H9 (cell line): ENCODE data around the gene TMPRSS11B. TPM values are rescaled to one million over a fixed set of nuclear protein-coding genes. Genes with fewer than 3 reads are reported as not detected.

Experiments used
- DNase-seq: peaks from one replicate; pipeline ENCODE4 v3.0.0-alpha.2; 2017
- H2AFZ ChIP-seq: one replicate; pipeline ENCODE4 v1.6.1; 2013; ENCODE audit warnings: mild to moderate bottlenecking, low read length, control low read depth, moderate library complexity
- H2AK5ac ChIP-seq: 2 replicates; pipeline ENCODE4 v1.6.1; 2013; ENCODE audit warnings: low read length, control low read depth, mixed read lengths; ENCODE audit not compliant: insufficient read length
- H2BK120ac ChIP-seq: one replicate; pipeline ENCODE4 v1.6.1; 2013; ENCODE audit warnings: low read depth, mild to moderate bottlenecking, low read length, control low read depth, inconsistent platforms; ENCODE audit not compliant: poor library complexity, severe bottlenecking
- H2BK12ac ChIP-seq: 2 replicates; pipeline ENCODE4 v1.6.1; 2013; ENCODE audit warnings: low read length, control low read depth, mixed read lengths, low read depth; ENCODE audit not compliant: insufficient read length
- H2BK15ac ChIP-seq: 2 replicates; pipeline ENCODE4 v1.6.1; 2013; ENCODE audit warnings: low read depth, low read length, control low read depth
- H2BK20ac ChIP-seq: one replicate; pipeline ENCODE4 v1.6.1; 2013; ENCODE audit warnings: low read depth, mild to moderate bottlenecking, low read length, control low read depth, inconsistent platforms; ENCODE audit not compliant: poor library complexity, severe bottlenecking
- H2BK5ac ChIP-seq: 2 replicates; pipeline ENCODE4 v1.6.1; 2013; ENCODE audit warnings: low read length, control low read depth, mixed read lengths; ENCODE audit not compliant: insufficient read length
- H3K14ac ChIP-seq: 2 replicates; pipeline ENCODE4 v1.6.1; 2013; ENCODE audit warnings: low read length, control low read depth; ENCODE audit not compliant: insufficient read depth
- H3K18ac ChIP-seq: 2 replicates; pipeline ENCODE4 v1.6.1; 2013; ENCODE audit warnings: low read depth, mild to moderate bottlenecking, mixed read lengths, low read length, control low read depth; ENCODE audit not compliant: insufficient read length
- H3K23ac ChIP-seq: 2 replicates; pipeline ENCODE4 v1.6.1; 2013; ENCODE audit warnings: low read length, control low read depth, mixed read lengths, low read depth; ENCODE audit not compliant: insufficient read length
- H3K23me2 ChIP-seq: 2 replicates; pipeline ENCODE4 v1.6.1; 2013; ENCODE audit warnings: low read depth, mild to moderate bottlenecking, mixed read lengths, low read length, control low read depth; ENCODE audit not compliant: insufficient read length, poor library complexity, severe bottlenecking
- H3K27ac ChIP-seq: 2 replicates; pipeline ENCODE4 v1.5.1; 2013; ENCODE audit warnings: low read length, control low read depth, mixed read lengths, low read depth; ENCODE audit not compliant: insufficient read length
- H3K27me3 ChIP-seq: 2 replicates; pipeline ENCODE4 v1.6.1; 2013; ENCODE audit warnings: low read length, control low read depth, inconsistent platforms; ENCODE audit not compliant: insufficient read depth
- H3K4ac ChIP-seq: 2 replicates; pipeline ENCODE4 v1.6.1; 2013; ENCODE audit warnings: low read depth, mild to moderate bottlenecking, control low read depth, inconsistent platforms, low read length, moderate library complexity
- H3K4me1 ChIP-seq: 2 replicates; pipeline ENCODE4 v1.6.1; 2013; ENCODE audit warnings: low read length, control low read depth, inconsistent platforms; ENCODE audit not compliant: insufficient read depth
- H3K4me2 ChIP-seq: 2 replicates; pipeline ENCODE4 v1.6.1; 2013; ENCODE audit warnings: low read length, control low read depth, mixed read lengths; ENCODE audit not compliant: insufficient read length, insufficient read depth
- H3K56ac ChIP-seq: 2 replicates; pipeline ENCODE4 v1.6.1; 2013; ENCODE audit warnings: low read depth, mild to moderate bottlenecking, mixed read lengths, low read length, control low read depth; ENCODE audit not compliant: insufficient read length
- H3K79me1 ChIP-seq: 2 replicates; pipeline ENCODE4 v1.6.1; 2013; ENCODE audit warnings: low read depth, mild to moderate bottlenecking, moderate library complexity, low read length, control low read depth, inconsistent platforms; ENCODE audit not compliant: insufficient read depth, poor library complexity, severe bottlenecking
- H3K79me2 ChIP-seq: 2 replicates; pipeline ENCODE4 v1.6.1; 2013; ENCODE audit warnings: low read length, control low read depth, inconsistent platforms; ENCODE audit not compliant: insufficient read depth
- H3K9ac ChIP-seq: 2 replicates; pipeline ENCODE4 v1.6.1; 2013; ENCODE audit warnings: low read length, control low read depth, mixed read lengths; ENCODE audit not compliant: insufficient read length; ENCODE audit errors: extremely low read depth
- H3K9me3 ChIP-seq: one replicate; pipeline ENCODE4 v1.6.1; 2013; ENCODE audit warnings: low read depth, low read length, inconsistent platforms; ENCODE audit not compliant: control insufficient read depth
- H3T11ph ChIP-seq: one replicate; pipeline ENCODE4 v1.6.1; 2013; ENCODE audit warnings: mild to moderate bottlenecking, low read length, control low read depth, inconsistent platforms
- H4K20me1 ChIP-seq: one replicate; pipeline ENCODE4 v1.6.1; 2013; ENCODE audit not compliant: control insufficient read depth, insufficient read length, insufficient read depth
- H4K5ac ChIP-seq: 2 replicates; pipeline ENCODE4 v1.6.1; 2013; ENCODE audit warnings: low read depth, mild to moderate bottlenecking, mixed read lengths, low read length, control low read depth; ENCODE audit not compliant: insufficient read length
- H4K8ac ChIP-seq: replicated peaks from 2 replicates; pipeline ENCODE4 v1.6.1; 2013; ENCODE audit warnings: low read length, control low read depth, mixed read lengths, low read depth; ENCODE audit not compliant: insufficient read length
- H4K91ac ChIP-seq: 2 replicates; pipeline ENCODE4 v1.6.1; 2013; ENCODE audit warnings: low read depth, mild to moderate bottlenecking, moderate library complexity, mixed read lengths, low read length, control low read depth; ENCODE audit not compliant: insufficient read length
- H3K27ac Mint-ChIP-seq, 3 experiments: 2 replicates in 2 of 3; 3 replicates in 1 of 3; pipeline ENCODE4 v1.8.0; 2020 to 2021; ENCODE audit warnings: mixed read lengths in 3 of 3, mild to moderate bottlenecking in 1 of 3, moderate library complexity in 1 of 3
- H3K27me3 Mint-ChIP-seq: 2 replicates; pipeline ENCODE4 v1.8.0; 2021; ENCODE audit warnings: low read depth, mild to moderate bottlenecking, moderate library complexity, mixed read lengths
- H3K36me3 Mint-ChIP-seq, 3 experiments: 2 replicates in 2 of 3; 3 replicates in 1 of 3; pipeline ENCODE4 v1.8.0; 2020 to 2021; ENCODE audit warnings: low read depth in 3 of 3, mixed read lengths in 3 of 3; ENCODE audit not compliant: insufficient read depth in 1 of 3
- H3K4me1 Mint-ChIP-seq, 2 experiments: 2 replicates each; pipeline ENCODE4 v1.8.0; 2020; ENCODE audit warnings: mixed read lengths in 2 of 2
- H3K4me3 Mint-ChIP-seq, 2 experiments: 2 replicates in 1 of 2; 3 replicates in 1 of 2; pipeline ENCODE4 v1.8.0; 2020 to 2021; ENCODE audit warnings: mild to moderate bottlenecking in 2 of 2, mixed read lengths in 2 of 2, moderate library complexity in 1 of 2
- H3K9me3 Mint-ChIP-seq, 2 experiments: 2 replicates in 1 of 2; 3 replicates in 1 of 2; pipeline ENCODE4 v1.8.0; 2020; ENCODE audit warnings: mild to moderate bottlenecking in 2 of 2, mixed read lengths in 2 of 2, moderate library complexity in 1 of 2
- WGBS: extraction: QIAGEN DNeasy Blood & Tissue Kit; methylation state at CpG from one replicate; pipeline ENCODE4 v1.1.7; 2013; ENCODE audit warnings: missing lambda C conversion rate, low lambda C conversion rate, mixed read lengths; ENCODE audit not compliant: insufficient read length; ENCODE audit errors: extremely low coverage; 5-methylcytosine and 5-hydroxymethylcytosine counted together
- total RNA-seq: library from RNA; stranded (reverse); gene quantifications from 2 replicates; pipeline ENCODE4 v1.2.1, GENCODE V29; 2021
- TF ChIP-seq, protein P1 (sequence below): fragments of 200-600 bp; sonication (generic); conservative IDR thresholded peaks from 3 replicates; pipeline ENCODE4 v1.8.0; 2021; ENCODE audit warnings: antibody characterized with exemption, mild to moderate bottlenecking

Gene TMPRSS11B
- total RNA-seq, 1 experiment from 2014 or later: not detected

DNA sequence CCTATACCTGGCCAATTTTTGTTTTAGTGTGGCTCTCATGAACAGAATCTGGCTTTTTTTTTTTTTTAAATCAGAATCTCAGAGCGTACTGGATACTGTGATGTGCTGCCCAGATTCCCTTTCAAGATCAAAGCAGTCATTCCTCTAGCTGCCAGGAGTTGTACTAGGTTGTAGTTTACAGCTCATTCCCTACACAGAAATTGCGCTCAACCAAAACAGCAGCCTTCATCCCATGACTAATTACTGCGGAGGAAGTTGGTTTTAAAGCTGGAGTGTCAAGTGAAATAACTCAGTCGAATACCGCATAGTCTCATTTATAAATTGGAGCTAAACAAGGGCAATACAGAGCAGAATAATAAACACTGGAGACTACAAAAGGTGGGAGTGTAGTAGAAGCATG lies 12.2 kb upstream of the TMPRSS11B start:
- WGBS: no CpG with 5 or more reads among the region's 5 CpGs
- TF ChIP-seq, protein P1, sequence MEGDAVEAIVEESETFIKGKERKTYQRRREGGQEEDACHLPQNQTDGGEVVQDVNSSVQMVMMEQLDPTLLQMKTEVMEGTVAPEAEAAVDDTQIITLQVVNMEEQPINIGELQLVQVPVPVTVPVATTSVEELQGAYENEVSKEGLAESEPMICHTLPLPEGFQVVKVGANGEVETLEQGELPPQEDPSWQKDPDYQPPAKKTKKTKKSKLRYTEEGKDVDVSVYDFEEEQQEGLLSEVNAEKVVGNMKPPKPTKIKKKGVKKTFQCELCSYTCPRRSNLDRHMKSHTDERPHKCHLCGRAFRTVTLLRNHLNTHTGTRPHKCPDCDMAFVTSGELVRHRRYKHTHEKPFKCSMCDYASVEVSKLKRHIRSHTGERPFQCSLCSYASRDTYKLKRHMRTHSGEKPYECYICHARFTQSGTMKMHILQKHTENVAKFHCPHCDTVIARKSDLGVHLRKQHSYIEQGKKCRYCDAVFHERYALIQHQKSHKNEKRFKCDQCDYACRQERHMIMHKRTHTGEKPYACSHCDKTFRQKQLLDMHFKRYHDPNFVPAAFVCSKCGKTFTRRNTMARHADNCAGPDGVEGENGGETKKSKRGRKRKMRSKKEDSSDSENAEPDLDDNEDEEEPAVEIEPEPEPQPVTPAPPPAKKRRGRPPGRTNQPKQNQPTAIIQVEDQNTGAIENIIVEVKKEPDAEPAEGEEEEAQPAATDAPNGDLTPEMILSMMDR: no peak
- Mint-ChIP-seq H3K27ac (no peak overlapping the region), H3K9me3 (peaks cover 0 to 2% of the 10 kb centered on the region in 2 experiments; a peak in 1 of 5 replicates), H3K27me3 (no peaks in the 10 kb centered on the region; the same call in 1 of the 2 replicates), H3K4me1 (peaks cover 4 to 8% of the 10 kb centered on the region in 2 experiments), H3K36me3 (no peaks in the 10 kb centered on the region; a peak in 1 of 7 replicates), H3K4me3 (no peak overlapping the region)
- no peak overlapping the region for H4K5ac ChIP-seq
- no peak overlapping the region for H3K9ac ChIP-seq
- no peak overlapping the region for H3K56ac ChIP-seq
- no peaks in the 10 kb centered on the region for H3K79me1 ChIP-seq
- H3T11ph ChIP-seq: no peak overlapping the region
- H2BK120ac ChIP-seq: no peak overlapping the region
- no peak overlapping the region for H3K14ac ChIP-seq
- H3K18ac ChIP-seq: no peak overlapping the region
- no peak overlapping the region for H2AK5ac ChIP-seq
- no peak overlapping the region for H2BK5ac ChIP-seq
- no peak overlapping the region for H2AFZ ChIP-seq
- DNase-seq: no peak
- H3K9me3 ChIP-seq: no peaks in the 10 kb centered on the region
- no peaks in the 10 kb centered on the region for H3K27me3 ChIP-seq
- H3K23ac ChIP-seq: no peak overlapping the region
- no peak overlapping the region for H3K4me2 ChIP-seq
- H3K27ac ChIP-seq: no peak overlapping the region
- no peaks in the 10 kb centered on the region for H3K4me1 ChIP-seq
- H4K91ac ChIP-seq: no peak overlapping the region
- H4K20me1 ChIP-seq: no peaks in the 10 kb centered on the region
- no peak overlapping the region for H2BK12ac ChIP-seq
- no peak overlapping the region for H4K8ac ChIP-seq
- no peak overlapping the region for H3K4ac ChIP-seq
- H3K79me2 ChIP-seq: no peaks in the 10 kb centered on the region
- no peak overlapping the region for H2BK20ac ChIP-seq
- H3K23me2 ChIP-seq: no peaks in the 10 kb centered on the region
- H2BK15ac ChIP-seq: no peak overlapping the region
